GM19035 (cell line): ENCODE data around the gene NNAT.

ENCODE experiments used
- ATAC-seq: cut with Tn5 transposase; IDR thresholded peaks from one replicate; pipeline ENCODE4 v1.9.1; 2021; ENCODE audit not compliant: unreplicated experiment

NNAT gene

GRCh38 chr20:37501940-37502339, 19.1 kb upstream of the NNAT start:
- no peak for ATAC-seq

- ATAC-seq, result no peak
Measured at GRCh38 chr20:37502654-37503053, 18.4 kb upstream of the NNAT start.

DNA sequence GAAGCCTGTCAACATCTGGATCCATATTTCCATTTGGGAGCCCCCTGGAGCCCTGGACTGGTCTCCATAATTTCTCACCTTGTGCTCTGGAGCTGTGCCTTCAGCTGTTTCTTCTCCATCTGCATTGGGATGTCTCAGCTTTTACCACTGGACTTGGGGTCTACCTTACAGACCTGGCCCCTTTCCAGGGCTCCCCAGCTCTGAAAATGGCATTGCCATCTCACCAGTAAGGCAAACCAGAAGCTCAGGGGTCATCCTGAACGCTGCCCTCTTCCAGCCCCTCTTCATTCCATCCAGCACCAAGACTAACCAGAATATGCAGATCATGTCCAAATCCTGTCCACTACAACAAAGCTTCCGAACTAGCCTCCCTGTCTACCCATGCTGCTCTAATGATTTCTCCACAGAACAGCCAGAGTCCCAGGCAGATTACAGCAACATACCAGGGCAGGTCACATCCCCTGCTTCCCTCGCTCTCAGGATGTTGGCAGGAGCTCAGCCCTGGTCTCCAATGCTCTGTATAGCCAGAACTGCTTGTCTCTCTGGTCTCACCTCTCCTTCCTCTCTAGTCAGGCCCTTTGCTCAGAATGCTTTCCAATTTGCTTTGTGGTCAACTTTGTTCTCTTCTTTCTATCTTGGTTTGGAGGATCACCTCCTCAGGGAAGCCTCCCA, 17.7 kb upstream of the NNAT start:
- ATAC-seq, result no peak

GRCh38 chr20:37504404-37505096, 16.5 kb upstream of the NNAT start:
- no peak for ATAC-seq

GRCh38 chr20:37505263-37506151, 15.5 kb upstream of the NNAT start:
- ATAC-seq, result no peak

- no peak for ATAC-seq
Measured at GRCh38 chr20:37506152-37506725, 14.8 kb upstream of the NNAT start.

DNA sequence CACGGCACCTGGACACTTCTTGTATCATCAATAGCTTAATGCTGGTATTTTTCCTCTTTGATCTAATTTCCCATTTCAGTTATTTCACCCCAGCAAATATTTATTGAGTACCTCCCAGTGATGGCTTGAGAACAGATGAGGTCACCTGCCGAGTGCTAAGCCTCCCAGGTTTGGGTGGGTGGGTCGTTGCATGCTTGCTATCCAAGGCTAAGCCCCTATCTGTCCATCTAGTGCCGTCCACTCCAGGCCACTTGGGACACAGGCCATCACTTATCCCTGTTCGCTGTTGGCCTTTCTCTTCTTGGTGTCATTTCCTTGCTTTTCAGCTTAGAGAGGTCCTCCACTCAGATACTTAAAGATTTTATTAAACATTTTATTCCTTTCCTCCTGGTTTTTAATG, 10.8 kb upstream of the NNAT start:
- no peak for ATAC-seq

GRCh38 chr20:37511610-37512275, 9.3 kb upstream of the NNAT start:
- no peak for ATAC-seq

DNA sequence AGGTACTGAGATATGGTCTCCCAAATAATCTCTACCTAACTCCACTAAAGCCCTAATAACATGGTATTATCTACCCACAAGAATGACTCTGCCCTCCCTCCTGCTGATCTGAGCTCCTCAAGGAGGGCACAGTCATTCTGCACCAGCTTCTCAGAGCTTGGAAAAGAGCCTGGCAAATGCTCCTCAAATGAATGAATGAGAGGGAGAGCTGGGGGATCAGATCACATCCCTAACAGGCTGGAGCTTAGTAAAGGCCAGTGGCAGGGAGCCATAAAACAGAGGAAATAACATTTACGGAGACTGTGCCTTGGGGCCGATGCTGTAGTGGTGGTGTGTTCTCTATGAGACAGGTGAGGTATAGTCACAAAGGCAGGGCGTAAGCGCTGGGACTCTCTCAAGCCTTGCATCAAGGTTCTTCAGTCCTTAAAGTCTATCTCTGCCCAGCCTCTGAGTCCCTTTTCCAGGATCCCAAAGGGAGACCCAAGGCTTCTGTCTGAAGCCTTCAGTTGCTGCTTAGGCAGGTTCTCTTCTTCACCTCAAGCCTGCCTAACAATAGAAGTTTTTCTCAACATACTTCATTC, 7.2 kb upstream of the NNAT start:
- no peak for ATAC-seq

DNA sequence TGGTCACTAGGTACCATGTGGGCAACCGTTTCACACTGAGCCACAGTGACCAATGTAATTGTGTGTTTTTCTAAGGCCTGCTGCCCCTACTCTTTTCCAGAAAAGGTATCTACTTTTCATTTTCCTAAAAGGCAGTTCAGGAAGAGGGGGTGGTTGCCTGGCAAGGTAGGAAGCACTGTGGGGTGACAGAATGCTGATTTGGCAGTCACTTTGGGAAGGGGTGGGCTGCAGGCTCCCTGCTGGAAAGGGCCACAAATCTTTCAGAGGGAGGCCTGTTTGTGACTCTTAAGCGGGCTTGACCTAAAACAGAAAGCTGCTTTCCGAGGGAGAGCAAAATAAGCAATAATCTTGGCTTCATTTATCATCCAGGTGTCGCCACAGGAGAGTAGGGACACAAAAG, 5.2 kb upstream of the NNAT start:
- ATAC-seq, result no peak

- no peak for ATAC-seq
Measured at GRCh38 chr20:37516811-37517750, 4.0 kb upstream of the NNAT start.

DNA sequence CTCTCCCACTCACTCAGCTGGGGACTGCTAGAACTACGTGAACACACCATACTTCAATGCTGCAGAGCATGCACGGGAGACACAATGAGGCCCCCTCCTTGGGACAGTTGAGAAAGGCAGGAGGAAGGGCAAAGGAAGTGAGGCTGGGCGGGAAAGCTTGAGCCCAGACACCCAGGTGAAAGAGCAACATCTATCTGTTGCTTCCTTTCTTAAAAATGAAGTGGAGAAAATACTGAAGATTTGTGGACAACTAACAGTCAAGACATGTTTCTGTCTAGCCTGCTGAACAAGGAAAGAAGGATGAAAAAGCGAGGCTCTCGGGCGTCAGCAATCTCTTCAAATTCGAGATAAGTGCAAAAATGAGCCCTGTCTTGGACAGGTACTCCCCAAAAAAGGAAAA, 3.0 kb upstream of the NNAT start:
- no peak for ATAC-seq

DNA sequence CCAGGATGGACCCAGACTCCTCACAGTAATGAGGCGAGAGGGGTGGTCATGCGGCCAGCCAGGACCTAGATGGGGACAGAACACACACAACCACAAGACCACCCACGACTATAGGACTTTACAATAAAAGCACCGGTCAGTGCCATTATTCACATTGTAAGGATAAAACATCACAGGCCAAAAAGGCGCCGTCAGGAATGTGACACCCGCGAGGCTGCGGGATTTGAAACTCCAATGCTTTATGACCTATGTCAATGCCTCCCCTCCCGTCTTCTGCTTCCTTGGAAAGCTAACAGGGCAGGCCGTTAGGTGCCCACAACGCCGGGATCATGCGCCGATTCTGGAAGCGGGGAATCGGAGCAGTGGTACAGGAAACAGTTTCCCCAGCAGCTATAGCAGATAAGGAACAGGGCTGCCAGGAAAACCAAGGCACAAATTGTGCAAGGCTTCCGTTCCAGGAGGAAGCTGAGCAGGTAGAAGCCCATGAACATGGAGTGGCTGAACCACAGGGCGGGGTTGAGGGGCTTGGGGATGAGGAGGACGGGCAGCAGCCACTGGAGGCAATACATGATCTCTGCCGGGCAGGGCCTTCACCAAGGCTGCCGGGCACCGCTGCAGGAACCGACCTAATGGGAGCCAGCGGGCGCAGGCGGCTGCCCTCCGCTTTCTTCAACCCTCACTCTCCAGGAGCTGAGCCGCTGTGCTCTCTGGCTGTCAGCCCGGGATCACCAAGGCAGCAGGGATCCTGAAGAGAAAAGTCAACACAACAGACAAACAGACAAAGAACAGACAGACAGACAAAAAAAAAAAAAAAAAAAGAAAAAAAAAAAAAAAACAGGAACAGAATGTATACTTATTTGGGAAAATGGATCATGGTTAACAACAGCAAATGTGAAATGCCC, 2.2 kb upstream of the NNAT start:
- no peak for ATAC-seq

- no peak for ATAC-seq
Measured at GRCh38 chr20:37519508-37520418, 1.3 kb upstream of the NNAT start.

- no peak for ATAC-seq
Measured at GRCh38 chr20:37520419-37520955, 563 bp upstream of the NNAT start.

GRCh38 chr20:37522260-37523011, 1.4 kb downstream of the NNAT start:
- ATAC-seq, result no peak

DNA sequence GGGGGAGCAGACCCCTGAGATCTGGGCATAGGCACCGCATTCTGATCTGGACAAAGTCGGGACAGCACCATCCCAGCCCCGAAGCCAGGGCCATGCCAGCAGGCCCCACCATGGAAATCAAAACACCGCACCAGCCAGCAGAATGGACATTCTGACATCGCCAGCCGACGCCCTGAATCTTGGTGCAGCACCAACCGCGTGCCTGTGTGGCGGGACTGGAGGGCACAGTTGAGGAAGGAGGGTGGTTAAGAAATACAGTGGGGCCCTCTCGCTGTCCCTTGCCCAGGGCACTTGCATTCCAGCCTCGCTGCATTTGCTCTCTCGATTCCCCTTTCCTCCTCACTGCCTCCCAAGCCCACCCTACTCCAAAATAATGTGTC, 2.0 kb downstream of the NNAT start:
- ATAC-seq, result no peak
